OCI-LY1 (cell line): Measurements from ENCODE around the gene DNAJC16.

ENCODE experiments used
- CTCF ChIP-seq: fragments of 200-600 bp; sonication (generic), shearing (Covaris generic); IDR thresholded peaks from 2 replicates; pipeline ENCODE4 v1.5.1; 2017; ENCODE audit warnings: mild to moderate bottlenecking, antibody characterized with exemption, low read length, moderate library complexity, mixed read lengths
- EZH2 ChIP-seq: fragments of 200-600 bp; sonication (generic), shearing (Covaris generic); IDR thresholded peaks from 2 replicates; pipeline ENCODE4 v1.8.0; 2017; ENCODE audit warnings: borderline replicate concordance, mixed run types, mild to moderate bottlenecking, antibody characterized with exemption, low read length, moderate library complexity, mixed read lengths

DNA sequence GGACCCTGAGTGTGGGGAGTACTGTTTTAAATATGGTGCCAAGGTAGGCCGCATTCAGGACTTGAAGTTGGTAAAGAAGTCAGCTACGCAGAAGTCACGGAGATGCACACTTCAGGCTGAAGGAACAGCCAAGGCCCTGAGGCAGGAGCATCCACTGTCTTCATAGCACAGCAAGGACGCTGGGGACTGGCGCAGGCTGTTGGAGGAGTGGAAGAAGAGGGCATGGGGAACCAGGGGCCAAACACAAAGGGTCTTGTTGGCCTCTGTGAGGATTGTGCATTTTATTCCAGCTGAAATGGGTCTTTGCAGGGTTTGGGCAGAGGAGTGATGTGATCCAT is 16.6 kb downstream of the DNAJC16 start:
- no peak for TF ChIP-seq CTCF
- TF ChIP-seq EZH2, result no peak
